ENCODE measurements around the gene RNF8.

The RNF8 gene

GRCh38 chr6:37409501-37409900, 55.7 kb downstream of the RNF8 start:
- Histone ChIP-seq H3K36me3 (replicated peaks in 1 of 2; ENCODE audit: control insufficient read depth in 2 of 2, insufficient read depth in 2 of 2, low read length in 2 of 2) (no peaks in the 10 kb centered on the region), H3K27me3 (ENCODE audit: control insufficient read depth in 3 of 3, insufficient read depth in 3 of 3, low read depth in 1 of 3, low read length in 3 of 3) (peaks cover 0 to 3% (median 0%) of the 10 kb centered on the region in 3 experiments), H3K4ac (ENCODE audit: low read length) (no peak overlapping the region), H3K14ac (ENCODE audit: low read length) (no peak overlapping the region), H2BK15ac (ENCODE audit: low read length) (no peak overlapping the region), H3K18ac (ENCODE audit: low read length) (no peak overlapping the region), H3K4me2 (ENCODE audit: insufficient read depth, low read length, poor library complexity, severe bottlenecking) (no peak overlapping the region), H3K27ac (replicated peaks; ENCODE audit: low read length) (no peak overlapping the region), H3K9me3 (replicated peaks in 1 of 2; ENCODE audit: control insufficient read depth in 2 of 2, insufficient read depth in 1 of 2, low read depth in 1 of 2, low read length in 2 of 2) (no peaks in the 10 kb centered on the region), H3K79me1 (ENCODE audit: low read depth, low read length) (no peaks in the 10 kb centered on the region), H2BK12ac (ENCODE audit: low read length) (no peak overlapping the region), H2AK5ac (ENCODE audit: low read depth, low read length) (no peak overlapping the region), H3K4me1 (ENCODE audit: control insufficient read depth in 2 of 2, insufficient read depth in 1 of 2, low read depth in 1 of 2, low read length in 2 of 2) (no peaks in the 10 kb centered on the region), H4K91ac (ENCODE audit: low read depth, low read length, poor library complexity) (no peak overlapping the region), H4K8ac (ENCODE audit: low read depth, low read length) (no peak overlapping the region), H2BK120ac (ENCODE audit: low read depth, low read length) (no peak overlapping the region), H3K4me3 (ENCODE audit: low read length in 2 of 2) (no peak overlapping the region), H3K23ac (ENCODE audit: low read depth, low read length, poor library complexity) (no peak overlapping the region), H2AFZ (ENCODE audit: low read length) (no peak overlapping the region), H3K9ac (ENCODE audit: low read depth, low read length, poor library complexity) (no peak overlapping the region), H2BK5ac (ENCODE audit: low read length) (no peak overlapping the region)
- no peak for DNase-seq (ENCODE audit: low spot score)
- WGBS, 2 donors (ENCODE audit: extremely low coverage in 2 of 2, insufficient read length in 2 of 2, insufficient replicate concordance in 1 of 2): no CpG with 5 or more reads among the region's 1 CpG

- Histone ChIP-seq H3K36me3 (replicated peaks in 1 of 2; ENCODE audit: control insufficient read depth in 2 of 2, insufficient read depth in 2 of 2, low read length in 2 of 2) (no peaks in the 10 kb centered on the region), H3K4me2 (ENCODE audit: insufficient read depth, low read length, poor library complexity, severe bottlenecking) (no peak overlapping the region), H3K4ac (ENCODE audit: low read length) (no peak overlapping the region), H2BK12ac (ENCODE audit: low read length) (no peak overlapping the region), H3K79me1 (ENCODE audit: low read depth, low read length) (no peaks in the 10 kb centered on the region), H3K27me3 (ENCODE audit: control insufficient read depth in 3 of 3, insufficient read depth in 3 of 3, low read depth in 1 of 3, low read length in 3 of 3) (no peaks in the 10 kb centered on the region), H3K27ac (replicated peaks; ENCODE audit: low read length) (no peak overlapping the region), H2BK120ac (ENCODE audit: low read depth, low read length) (no peak overlapping the region), H4K91ac (ENCODE audit: low read depth, low read length, poor library complexity) (no peak overlapping the region), H2AK5ac (ENCODE audit: low read depth, low read length) (no peak overlapping the region), H3K9me3 (replicated peaks in 1 of 2; ENCODE audit: control insufficient read depth in 2 of 2, insufficient read depth in 1 of 2, low read depth in 1 of 2, low read length in 2 of 2) (peaks cover 0 to 3% of the 10 kb centered on the region in 2 donors), H3K9ac (ENCODE audit: low read depth, low read length, poor library complexity) (no peak overlapping the region), H2BK15ac (ENCODE audit: low read length) (no peak overlapping the region), H2AFZ (ENCODE audit: low read length) (no peak overlapping the region), H3K18ac (ENCODE audit: low read length) (no peak overlapping the region), H3K14ac (ENCODE audit: low read length) (no peak overlapping the region), H3K23ac (ENCODE audit: low read depth, low read length, poor library complexity) (no peak overlapping the region), H3K4me3 (ENCODE audit: low read length in 2 of 2) (no peak overlapping the region), H4K8ac (ENCODE audit: low read depth, low read length) (no peak overlapping the region), H2BK5ac (ENCODE audit: low read length) (no peak overlapping the region), H3K4me1 (ENCODE audit: control insufficient read depth in 2 of 2, insufficient read depth in 1 of 2, low read depth in 1 of 2, low read length in 2 of 2) (no peaks in the 10 kb centered on the region)
- DNase-seq (ENCODE audit: low spot score): no peak
- no CpG with 5 or more reads among the region's 2 CpGs for WGBS, 2 donors (ENCODE audit: extremely low coverage in 2 of 2, insufficient read length in 2 of 2, insufficient replicate concordance in 1 of 2)
These were observed 63.6 kb downstream of the RNF8 start for GRCh38 chr6:37417393-37417792.

GRCh38 chr6:37418722-37419121, 64.9 kb downstream of the RNF8 start:
- no peak for DNase-seq (ENCODE audit: low spot score)
- Histone ChIP-seq H4K8ac (ENCODE audit: low read depth, low read length) (no peak overlapping the region), H3K18ac (ENCODE audit: low read length) (no peak overlapping the region), H2BK15ac (ENCODE audit: low read length) (no peak overlapping the region), H2AK5ac (ENCODE audit: low read depth, low read length) (no peak overlapping the region), H3K4me2 (ENCODE audit: insufficient read depth, low read length, poor library complexity, severe bottlenecking) (no peak overlapping the region), H2BK12ac (ENCODE audit: low read length) (no peak overlapping the region), H3K14ac (ENCODE audit: low read length) (no peak overlapping the region), H3K4me3 (ENCODE audit: low read length in 2 of 2) (no peak overlapping the region), H3K27ac (replicated peaks; ENCODE audit: low read length) (no peak overlapping the region), H3K4ac (ENCODE audit: low read length) (no peak overlapping the region), H3K9me3 (replicated peaks in 1 of 2; ENCODE audit: control insufficient read depth in 2 of 2, insufficient read depth in 1 of 2, low read depth in 1 of 2, low read length in 2 of 2) (peaks cover 0 to 3% of the 10 kb centered on the region in 2 donors), H2AFZ (ENCODE audit: low read length) (no peak overlapping the region), H2BK5ac (ENCODE audit: low read length) (no peak overlapping the region), H3K23ac (ENCODE audit: low read depth, low read length, poor library complexity) (no peak overlapping the region), H3K79me1 (ENCODE audit: low read depth, low read length) (no peaks in the 10 kb centered on the region), H4K91ac (ENCODE audit: low read depth, low read length, poor library complexity) (no peak overlapping the region), H2BK120ac (ENCODE audit: low read depth, low read length) (no peak overlapping the region), H3K9ac (ENCODE audit: low read depth, low read length, poor library complexity) (no peak overlapping the region), H3K27me3 (ENCODE audit: control insufficient read depth in 3 of 3, insufficient read depth in 3 of 3, low read depth in 1 of 3, low read length in 3 of 3) (no peaks in the 10 kb centered on the region), H3K4me1 (ENCODE audit: control insufficient read depth in 2 of 2, insufficient read depth in 1 of 2, low read depth in 1 of 2, low read length in 2 of 2) (no peaks in the 10 kb centered on the region), H3K36me3 (replicated peaks in 1 of 2; ENCODE audit: control insufficient read depth in 2 of 2, insufficient read depth in 2 of 2, low read length in 2 of 2) (no peaks in the 10 kb centered on the region)
- no CpG with 5 or more reads among the region's 5 CpGs for WGBS, 2 donors (ENCODE audit: extremely low coverage in 2 of 2, insufficient read length in 2 of 2, insufficient replicate concordance in 1 of 2)

GRCh38 chr6:37426058-37426944, 72.5 kb downstream of the RNF8 start:
- no peaks in the 10 kb centered on the region for H3K79me1 ChIP-seq (ENCODE audit: low read depth, low read length)
- no peak overlapping the region for H3K9ac ChIP-seq (ENCODE audit: low read depth, low read length, poor library complexity)
- no peak overlapping the region for H3K18ac ChIP-seq (ENCODE audit: low read length)
- H3K27me3 ChIP-seq (ENCODE audit: control insufficient read depth in 3 of 3, insufficient read depth in 3 of 3, low read depth in 1 of 3, low read length in 3 of 3): peaks cover 0 to 11% (median 0%) of the 10 kb centered on the region in 3 experiments
- H2AFZ ChIP-seq (ENCODE audit: low read length): peak overlapping the region; percentile 58
- H3K4me3 ChIP-seq (ENCODE audit: low read length in 2 of 2): no peak overlapping the region
- H2AK5ac ChIP-seq (ENCODE audit: low read depth, low read length): no peak overlapping the region
- H2BK120ac ChIP-seq (ENCODE audit: low read depth, low read length): no peak overlapping the region
- no peak overlapping the region for H4K91ac ChIP-seq (ENCODE audit: low read depth, low read length, poor library complexity)
- no peak overlapping the region for H3K23ac ChIP-seq (ENCODE audit: low read depth, low read length, poor library complexity)
- no CpG with 5 or more reads among the region's 4 CpGs for WGBS, 2 donors (ENCODE audit: extremely low coverage in 2 of 2, insufficient read length in 2 of 2, insufficient replicate concordance in 1 of 2)
- no peak overlapping the region for H3K14ac ChIP-seq (ENCODE audit: low read length)
- no peak overlapping the region for H2BK12ac ChIP-seq (ENCODE audit: low read length)
- H3K27ac ChIP-seq (replicated peaks; ENCODE audit: low read length): no peak overlapping the region
- no peaks in the 10 kb centered on the region for H3K9me3 ChIP-seq (replicated peaks in 1 of 2; ENCODE audit: control insufficient read depth in 2 of 2, insufficient read depth in 1 of 2, low read depth in 1 of 2, low read length in 2 of 2)
- no peak overlapping the region for H3K4me2 ChIP-seq (ENCODE audit: insufficient read depth, low read length, poor library complexity, severe bottlenecking)
- no peak overlapping the region for H4K8ac ChIP-seq (ENCODE audit: low read depth, low read length)
- H3K36me3 ChIP-seq (replicated peaks in 1 of 2; ENCODE audit: control insufficient read depth in 2 of 2, insufficient read depth in 2 of 2, low read length in 2 of 2): no peaks in the 10 kb centered on the region
- no peaks in the 10 kb centered on the region for H3K4me1 ChIP-seq (ENCODE audit: control insufficient read depth in 2 of 2, insufficient read depth in 1 of 2, low read depth in 1 of 2, low read length in 2 of 2)
- no peak overlapping the region for H2BK5ac ChIP-seq (ENCODE audit: low read length)
- no peak for DNase-seq (ENCODE audit: low spot score)
- H3K4ac ChIP-seq (ENCODE audit: low read length): no peak overlapping the region
- no peak overlapping the region for H2BK15ac ChIP-seq (ENCODE audit: low read length)
